GM23338 (cell line): Measurements from ENCODE around the gene DYSF. TPM values are rescaled to one million over a fixed set of nuclear protein-coding genes. Genes with fewer than 3 reads are reported as not detected.

Experiments
- ATAC-seq: fragments of 200-7000 bp; cut with Tn5 transposase; 3 replicates; pipeline ENCODE4 v1.9.1; 2020
- DNase-seq: peaks from one replicate; pipeline ENCODE4 v3.0.0-alpha.2; 2015; ENCODE audit warnings: low spot score
- H2AFZ ChIP-seq: fragments of 200-600 bp; sonication (generic); 2 replicates; pipeline ENCODE4 v1.8.0; 2016; ENCODE audit warnings: antibody characterized with exemption, mild to moderate bottlenecking, moderate library complexity
- H3F3A ChIP-seq: fragments of 200-600 bp; sonication (generic); replicated peaks from 2 replicates; pipeline ENCODE4 v1.8.0; 2017; ENCODE audit warnings: antibody characterized with exemption, mixed run types, low read depth
- H3K27ac ChIP-seq: fragments of 200-600 bp; sonication (generic); 2 replicates; pipeline ENCODE4 v1.6.1; 2016; ENCODE audit warnings: low read depth
- H3K27me3 ChIP-seq: fragments of 200-600 bp; sonication (generic); 2 replicates; pipeline ENCODE4 v1.8.0; 2016; ENCODE audit warnings: mild to moderate bottlenecking, mixed run types, moderate library complexity; ENCODE audit not compliant: insufficient read depth
- H3K36me3 ChIP-seq: fragments of 200-600 bp; sonication (generic); 2 replicates; pipeline ENCODE4 v1.8.0; 2016; ENCODE audit warnings: mild to moderate bottlenecking; ENCODE audit not compliant: insufficient read depth
- H3K4me1 ChIP-seq: fragments of 200-600 bp; sonication (generic); 2 replicates; pipeline ENCODE4 v1.8.0; 2016; ENCODE audit warnings: mild to moderate bottlenecking, moderate library complexity; ENCODE audit not compliant: insufficient read depth
- H3K4me2 ChIP-seq: fragments of 200-600 bp; sonication (generic); 2 replicates; pipeline ENCODE4 v1.7.1; 2017; ENCODE audit warnings: mixed run types
- H3K4me3 ChIP-seq: fragments of 200-600 bp; sonication (generic); 2 replicates; pipeline ENCODE4 v1.6.1; 2016; ENCODE audit warnings: mixed run types
- H3K79me2 ChIP-seq: fragments of 200-600 bp; sonication (generic); replicated peaks from 2 replicates; pipeline ENCODE4 v1.8.0; 2017; ENCODE audit warnings: mild to moderate bottlenecking; ENCODE audit not compliant: insufficient read depth
- H3K9me2 ChIP-seq: fragments of 200-600 bp; sonication (generic); 2 replicates; pipeline ENCODE4 v1.8.0; 2017; ENCODE audit not compliant: insufficient read depth
- H4K20me1 ChIP-seq: fragments of 200-600 bp; sonication (generic); replicated peaks from 2 replicates; pipeline ENCODE4 v1.8.0; 2017; ENCODE audit warnings: mild to moderate bottlenecking; ENCODE audit not compliant: insufficient read depth
- H3K27ac Mint-ChIP-seq: 2 replicates; pipeline ENCODE4 v1.8.0; 2020; ENCODE audit warnings: inconsistent platforms, mild to moderate bottlenecking, moderate library complexity, mixed read lengths
- H3K27me3 Mint-ChIP-seq: 3 replicates; pipeline ENCODE4 v1.8.0; 2022; ENCODE audit warnings: low read depth, mild to moderate bottlenecking, moderate library complexity, mixed read lengths, inconsistent platforms; ENCODE audit not compliant: insufficient read depth, poor library complexity
- H3K36me3 Mint-ChIP-seq: 3 replicates; pipeline ENCODE4 v1.8.0; 2021; ENCODE audit warnings: low read depth, mild to moderate bottlenecking, inconsistent platforms, moderate library complexity, mixed read lengths
- H3K4me1 Mint-ChIP-seq: 3 replicates; pipeline ENCODE4 v1.8.0; 2020; ENCODE audit warnings: mild to moderate bottlenecking, inconsistent platforms, mixed read lengths
- H3K4me3 Mint-ChIP-seq: 3 replicates; pipeline ENCODE4 v1.8.0; 2021; ENCODE audit warnings: moderate library complexity, mild to moderate bottlenecking, inconsistent platforms, mixed read lengths
- H3K9me3 Mint-ChIP-seq: 3 replicates; pipeline ENCODE4 v1.8.0; 2020; ENCODE audit warnings: moderate library complexity, mild to moderate bottlenecking, inconsistent platforms, mixed read lengths
- CREB1 ChIP-seq: fragments of 250-450 bp; sonication (Bioruptor Pico); IDR thresholded peaks from 2 replicates; pipeline ENCODE4 v1.5.0; 2020; ENCODE audit warnings: low read depth, mild to moderate bottlenecking, moderate library complexity
- CTCF ChIP-seq, 2 experiments: fragments of 200-600 bp in 1 of 2; sonication (generic) in 1 of 2; conservative IDR thresholded peaks; 2 replicates each; pipeline versions ENCODE4 v1.5.1 to v1.6.1; 2016 to 2017; ENCODE audit warnings: antibody characterized with exemption in 2 of 2, low read depth in 2 of 2, mild to moderate bottlenecking in 2 of 2, moderate library complexity in 1 of 2
- EZH2 ChIP-seq: fragments of 200-600 bp; sonication (generic); IDR thresholded peaks from one replicate; pipeline ENCODE4 v1.8.0; 2017; ENCODE audit warnings: antibody characterized with exemption, mild to moderate bottlenecking, low read depth; ENCODE audit not compliant: unreplicated experiment
- REST ChIP-seq: IDR thresholded peaks from one replicate; pipeline ENCODE4 v1.6.1; 2018; ENCODE audit warnings: antibody characterized with exemption; ENCODE audit not compliant: unreplicated experiment
- STAT1 ChIP-seq: IDR thresholded peaks from one replicate; pipeline ENCODE4 v1.6.1; 2016; ENCODE audit warnings: antibody characterized with exemption; ENCODE audit not compliant: unreplicated experiment
- ZNF114 ChIP-seq: fragments of 250-450 bp; sonication (Bioruptor Pico); IDR thresholded peaks from 2 replicates; pipeline ENCODE4 v1.5.0; 2020; ENCODE audit warnings: mild to moderate bottlenecking, moderate library complexity
- ZNF331 ChIP-seq: fragments of 250-450 bp; sonication (Bioruptor Pico); IDR thresholded peaks from 2 replicates; pipeline ENCODE4 v1.5.0; 2020; ENCODE audit warnings: low read depth, mild to moderate bottlenecking, moderate library complexity
- polyA plus RNA-seq: library from polyadenylated mRNA; unstranded; fragments of >200 nt; fragmentation: Nextera tagmentation; extraction: Ambion mirVana; gene quantifications from 2 replicates; pipeline ENCODE4 v1.2.1, GENCODE V29; 2016
- total RNA-seq: library from RNA; depleted of rRNA; stranded (reverse); fragments of >200 nt; shearing (Covaris generic); gene quantifications from 2 replicates; pipeline ENCODE4 v1.2.3, GENCODE V29; 2014
- TF ChIP-seq, protein P1 (sequence below): fragments of 250-450 bp; sonication (Bioruptor Pico); IDR thresholded peaks from 2 replicates; pipeline ENCODE4 v1.5.0; 2020; ENCODE audit warnings: mild to moderate bottlenecking, moderate library complexity

Gene DYSF
- total and polyA plus RNA-seq, 2 experiments from 2014 or later: 7.3 to 21.3 TPM

DNA sequence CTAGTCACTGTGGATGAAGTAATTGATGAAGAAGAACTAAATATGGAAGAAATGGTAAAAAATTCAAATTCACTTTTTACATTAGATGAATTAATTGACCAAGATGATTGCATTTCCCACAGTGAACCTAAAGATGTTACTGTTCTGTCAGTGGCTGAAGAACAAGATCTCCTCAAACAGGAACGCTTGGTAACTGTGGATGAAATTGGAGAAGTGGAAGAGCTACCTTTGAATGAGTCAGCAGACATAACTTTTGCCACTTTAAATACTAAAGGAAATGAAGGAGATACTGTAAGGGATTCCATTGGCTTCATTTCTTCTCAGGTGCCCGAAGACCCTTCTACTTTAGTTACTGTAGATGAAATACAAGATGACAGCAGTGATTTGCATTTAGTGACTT is 26.6 kb upstream of the DYSF start:
- H3K4me3 Mint-ChIP-seq: no peak overlapping the region
- peaks cover 4% of the 10 kb centered on the region for H3K4me1 Mint-ChIP-seq
- Histone ChIP-seq H3K79me2 (peaks cover 8% of the 10 kb centered on the region), H3K9me2 (no peaks in the 10 kb centered on the region), H3F3A (no peaks in the 10 kb centered on the region), H3K4me3 (no peak overlapping the region), H4K20me1 (no peaks in the 10 kb centered on the region; the same call in none of the 2 replicates), H3K4me1 (no peaks in the 10 kb centered on the region), H2AFZ (no peak overlapping the region), H3K4me2 (no peak overlapping the region), H3K36me3 (peaks cover 53% of the 10 kb centered on the region), H3K27ac (no peak overlapping the region), H3K27me3 (no peaks in the 10 kb centered on the region)
- no peaks in the 10 kb centered on the region for H3K9me3 Mint-ChIP-seq
- peaks cover 1% of the 10 kb centered on the region for H3K27me3 Mint-ChIP-seq
- DNase-seq: no peak
- no peak for ATAC-seq
- TF ChIP-seq ZNF114 (CRISPR knock-in tag) (no peak), EZH2 (no peak), STAT1 (no peak), REST (no peak), ZNF331 (CRISPR knock-in tag) (no peak), CTCF (conservative IDR thresholded peaks at IDR 0.05; ENCODE audit: low read depth in 2 of 2) (no peak), CREB1 (no peak)
- TF ChIP-seq, protein P1, sequence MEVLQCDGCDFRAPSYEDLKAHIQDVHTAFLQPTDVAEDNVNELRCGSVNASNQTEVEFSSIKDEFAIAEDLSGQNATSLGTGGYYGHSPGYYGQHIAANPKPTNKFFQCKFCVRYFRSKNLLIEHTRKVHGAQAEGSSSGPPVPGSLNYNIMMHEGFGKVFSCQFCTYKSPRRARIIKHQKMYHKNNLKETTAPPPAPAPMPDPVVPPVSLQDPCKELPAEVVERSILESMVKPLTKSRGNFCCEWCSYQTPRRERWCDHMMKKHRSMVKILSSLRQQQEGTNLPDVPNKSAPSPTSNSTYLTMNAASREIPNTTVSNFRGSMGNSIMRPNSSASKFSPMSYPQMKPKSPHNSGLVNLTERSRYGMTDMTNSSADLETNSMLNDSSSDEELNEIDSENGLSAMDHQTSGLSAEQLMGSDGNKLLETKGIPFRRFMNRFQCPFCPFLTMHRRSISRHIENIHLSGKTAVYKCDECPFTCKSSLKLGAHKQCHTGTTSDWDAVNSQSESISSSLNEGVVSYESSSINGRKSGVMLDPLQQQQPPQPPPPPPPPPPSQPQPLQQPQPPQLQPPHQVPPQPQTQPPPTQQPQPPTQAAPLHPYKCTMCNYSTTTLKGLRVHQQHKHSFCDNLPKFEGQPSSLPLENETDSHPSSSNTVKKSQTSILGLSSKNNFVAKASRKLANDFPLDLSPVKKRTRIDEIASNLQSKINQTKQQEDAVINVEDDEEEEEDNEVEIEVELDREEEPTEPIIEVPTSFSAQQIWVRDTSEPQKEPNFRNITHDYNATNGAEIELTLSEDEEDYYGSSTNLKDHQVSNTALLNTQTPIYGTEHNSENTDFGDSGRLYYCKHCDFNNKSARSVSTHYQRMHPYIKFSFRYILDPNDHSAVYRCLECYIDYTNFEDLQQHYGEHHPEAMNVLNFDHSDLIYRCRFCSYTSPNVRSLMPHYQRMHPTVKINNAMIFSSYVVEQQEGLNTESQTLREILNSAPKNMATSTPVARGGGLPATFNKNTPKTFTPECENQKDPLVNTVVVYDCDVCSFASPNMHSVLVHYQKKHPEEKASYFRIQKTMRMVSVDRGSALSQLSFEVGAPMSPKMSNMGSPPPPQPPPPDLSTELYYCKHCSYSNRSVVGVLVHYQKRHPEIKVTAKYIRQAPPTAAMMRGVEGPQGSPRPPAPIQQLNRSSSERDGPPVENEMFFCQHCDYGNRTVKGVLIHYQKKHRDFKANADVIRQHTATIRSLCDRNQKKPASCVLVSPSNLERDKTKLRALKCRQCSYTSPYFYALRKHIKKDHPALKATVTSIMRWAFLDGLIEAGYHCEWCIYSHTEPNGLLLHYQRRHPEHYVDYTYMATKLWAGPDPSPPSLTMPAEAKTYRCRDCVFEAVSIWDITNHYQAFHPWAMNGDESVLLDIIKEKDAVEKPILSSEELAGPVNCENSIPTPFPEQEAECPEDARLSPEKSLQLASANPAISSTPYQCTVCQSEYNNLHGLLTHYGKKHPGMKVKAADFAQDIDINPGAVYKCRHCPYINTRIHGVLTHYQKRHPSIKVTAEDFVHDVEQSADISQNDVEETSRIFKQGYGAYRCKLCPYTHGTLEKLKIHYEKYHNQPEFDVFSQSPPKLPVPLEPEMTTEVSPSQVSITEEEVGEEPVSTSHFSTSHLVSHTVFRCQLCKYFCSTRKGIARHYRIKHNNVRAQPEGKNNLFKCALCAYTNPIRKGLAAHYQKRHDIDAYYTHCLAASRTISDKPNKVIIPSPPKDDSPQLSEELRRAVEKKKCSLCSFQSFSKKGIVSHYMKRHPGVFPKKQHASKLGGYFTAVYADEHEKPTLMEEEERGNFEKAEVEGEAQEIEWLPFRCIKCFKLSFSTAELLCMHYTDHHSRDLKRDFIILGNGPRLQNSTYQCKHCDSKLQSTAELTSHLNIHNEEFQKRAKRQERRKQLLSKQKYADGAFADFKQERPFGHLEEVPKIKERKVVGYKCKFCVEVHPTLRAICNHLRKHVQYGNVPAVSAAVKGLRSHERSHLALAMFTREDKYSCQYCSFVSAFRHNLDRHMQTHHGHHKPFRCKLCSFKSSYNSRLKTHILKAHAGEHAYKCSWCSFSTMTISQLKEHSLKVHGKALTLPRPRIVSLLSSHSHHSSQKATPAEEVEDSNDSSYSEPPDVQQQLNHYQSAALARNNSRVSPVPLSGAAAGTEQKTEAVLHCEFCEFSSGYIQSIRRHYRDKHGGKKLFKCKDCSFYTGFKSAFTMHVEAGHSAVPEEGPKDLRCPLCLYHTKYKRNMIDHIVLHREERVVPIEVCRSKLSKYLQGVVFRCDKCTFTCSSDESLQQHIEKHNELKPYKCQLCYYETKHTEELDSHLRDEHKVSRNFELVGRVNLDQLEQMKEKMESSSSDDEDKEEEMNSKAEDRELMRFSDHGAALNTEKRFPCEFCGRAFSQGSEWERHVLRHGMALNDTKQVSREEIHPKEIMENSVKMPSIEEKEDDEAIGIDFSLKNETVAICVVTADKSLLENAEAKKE (CRISPR knock-in tag): no peak
- H3K36me3 Mint-ChIP-seq: peaks cover 77% of the 10 kb centered on the region
- no peak overlapping the region for H3K27ac Mint-ChIP-seq
